Neutrophil (primary cell): Measurements from ENCODE around the gene OXCT2.
A peak's percentile ranks its signal among the peaks of the same experiment; 100 is the strongest.
"Not testable (repeated sequence)": the region's sequence is repeated elsewhere in the genome, so short reads cannot be mapped to it uniquely, and the experiment has no call there.

Source experiments
- H3K27ac ChIP-seq: fragments of 200-600 bp; sonication (generic); 2 replicates; pipeline ENCODE4 v1.5.1; 2016; ENCODE audit warnings: mild to moderate bottlenecking, moderate library complexity
- H3K27me3 ChIP-seq: fragments of 200-600 bp; sonication (generic); 2 replicates; pipeline ENCODE4 v1.6.0; 2016; ENCODE audit warnings: mild to moderate bottlenecking
- H3K36me3 ChIP-seq: fragments of 200-600 bp; sonication (generic); 2 replicates; pipeline ENCODE4 v1.5.1; 2017
- H3K4me1 ChIP-seq, 2 experiments: fragments of 200-600 bp in 1 of 2; sonication (generic) in 1 of 2; 1 replicate in 1 of 2; 2 replicates in 1 of 2; pipeline versions ENCODE4 v1.5.1 to v1.6.1; 2013 to 2016; ENCODE audit warnings: low read depth in 1 of 2, low read length in 1 of 2, mild to moderate bottlenecking in 1 of 2, moderate library complexity in 1 of 2; ENCODE audit not compliant: control insufficient read depth in 1 of 2, insufficient read depth in 1 of 2
- H3K4me3 ChIP-seq, 2 experiments: fragments of 200-600 bp in 1 of 2; sonication (generic) in 1 of 2; 1 replicate in 1 of 2; 2 replicates in 1 of 2; pipeline ENCODE4 v1.5.1; 2013 to 2016; ENCODE audit warnings: low read depth in 1 of 2, low read length in 1 of 2, mild to moderate bottlenecking in 1 of 2, moderate library complexity in 1 of 2
- H3K9me3 ChIP-seq: fragments of 200-600 bp; sonication (generic); 2 replicates; pipeline ENCODE4 v1.5.1; 2016
- TF ChIP-seq, protein P1 (sequence below): fragments of 200-600 bp; sonication (generic); IDR thresholded peaks from 2 replicates; pipeline ENCODE4 v1.5.1; 2016; ENCODE audit warnings: antibody characterized with exemption

OXCT2 gene

DNA sequence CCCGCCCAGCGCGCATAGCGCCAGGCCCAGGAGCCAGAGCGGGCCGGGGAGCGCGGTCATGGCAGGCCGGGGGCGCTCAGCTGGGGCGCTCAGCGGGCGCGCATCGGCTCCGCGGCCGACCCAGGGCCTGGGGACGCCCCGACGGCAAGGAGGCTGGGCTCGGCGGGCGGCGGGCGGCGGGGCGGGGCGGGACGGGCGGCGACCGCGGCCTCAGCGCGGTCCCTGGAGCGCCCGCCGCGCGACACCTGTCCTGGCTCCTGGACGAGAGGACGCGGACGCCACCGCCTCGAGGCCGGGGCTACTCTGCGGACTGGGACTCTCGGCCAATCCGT is 17.2 kb upstream of the OXCT2 start:
- Histone ChIP-seq H3K27me3 (peaks cover 55% of the 10 kb centered on the region), H3K4me3 (peak overlapping the region; percentile 62 to 71), H3K36me3 (no peaks in the 10 kb centered on the region), H3K4me1 (peaks cover 16 to 18% of the 10 kb centered on the region in 2 experiments), H3K27ac (no peak overlapping the region), H3K9me3 (no peaks in the 10 kb centered on the region)
- TF ChIP-seq, protein P1, sequence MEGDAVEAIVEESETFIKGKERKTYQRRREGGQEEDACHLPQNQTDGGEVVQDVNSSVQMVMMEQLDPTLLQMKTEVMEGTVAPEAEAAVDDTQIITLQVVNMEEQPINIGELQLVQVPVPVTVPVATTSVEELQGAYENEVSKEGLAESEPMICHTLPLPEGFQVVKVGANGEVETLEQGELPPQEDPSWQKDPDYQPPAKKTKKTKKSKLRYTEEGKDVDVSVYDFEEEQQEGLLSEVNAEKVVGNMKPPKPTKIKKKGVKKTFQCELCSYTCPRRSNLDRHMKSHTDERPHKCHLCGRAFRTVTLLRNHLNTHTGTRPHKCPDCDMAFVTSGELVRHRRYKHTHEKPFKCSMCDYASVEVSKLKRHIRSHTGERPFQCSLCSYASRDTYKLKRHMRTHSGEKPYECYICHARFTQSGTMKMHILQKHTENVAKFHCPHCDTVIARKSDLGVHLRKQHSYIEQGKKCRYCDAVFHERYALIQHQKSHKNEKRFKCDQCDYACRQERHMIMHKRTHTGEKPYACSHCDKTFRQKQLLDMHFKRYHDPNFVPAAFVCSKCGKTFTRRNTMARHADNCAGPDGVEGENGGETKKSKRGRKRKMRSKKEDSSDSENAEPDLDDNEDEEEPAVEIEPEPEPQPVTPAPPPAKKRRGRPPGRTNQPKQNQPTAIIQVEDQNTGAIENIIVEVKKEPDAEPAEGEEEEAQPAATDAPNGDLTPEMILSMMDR, result no peak

DNA sequence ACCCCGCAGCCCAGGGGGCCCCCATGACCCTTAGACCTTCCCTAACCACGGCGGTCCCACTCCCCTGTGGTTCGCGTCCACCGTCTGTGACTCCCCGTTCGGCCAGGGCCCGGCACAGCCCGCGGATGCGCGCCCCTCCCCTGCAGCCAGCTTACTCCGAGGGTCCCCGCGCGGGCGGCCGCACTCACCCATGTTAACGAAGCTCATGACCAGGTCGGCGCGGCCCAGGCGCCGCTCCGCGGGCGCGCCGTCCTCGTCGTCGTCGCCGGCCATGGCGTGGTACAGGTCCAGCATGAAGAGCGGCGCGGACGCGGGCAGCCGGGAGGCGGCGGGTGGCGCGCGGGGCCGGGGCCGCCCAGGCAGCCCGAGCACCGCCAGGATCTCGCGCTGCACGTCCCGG is 16.8 kb upstream of the OXCT2 start:
- H3K9me3 ChIP-seq, H3K36me3 ChIP-seq, H3K27ac ChIP-seq, H3K4me3 ChIP-seq: not testable (repeated sequence)
- peaks cover 59% of the 10 kb centered on the region for H3K27me3 ChIP-seq
- H3K4me1 ChIP-seq, result peaks cover 13 to 14% of the 10 kb centered on the region in 2 experiments

DNA sequence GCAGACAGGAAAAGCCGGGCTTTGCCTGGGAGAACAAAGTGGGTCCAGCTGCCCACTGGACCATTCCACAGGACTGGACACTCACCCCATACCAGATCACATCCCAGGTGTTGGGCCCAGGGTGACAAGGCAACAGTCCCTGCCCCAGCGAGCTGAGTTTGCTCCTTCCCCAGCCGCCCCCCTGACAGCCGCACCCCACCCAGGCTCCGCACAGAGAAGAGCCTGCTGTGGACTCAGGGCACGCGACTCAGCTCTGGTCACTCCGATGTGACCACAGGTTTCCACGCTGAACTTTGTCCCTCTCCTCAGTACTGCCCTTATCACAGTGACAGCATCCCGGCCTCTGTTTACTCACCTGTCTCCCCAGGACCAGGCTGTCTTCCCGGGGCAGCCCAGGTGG is 16.3 kb upstream of the OXCT2 start:
- Histone ChIP-seq H3K36me3 (no peaks in the 10 kb centered on the region), H3K27ac (no peak overlapping the region), H3K9me3 (no peaks in the 10 kb centered on the region), H3K27me3 (peaks cover 60% of the 10 kb centered on the region), H3K4me1 (peaks cover 8 to 10% of the 10 kb centered on the region in 2 experiments), H3K4me3 (no peak overlapping the region)
- TF ChIP-seq, protein P1, result no peak

DNA sequence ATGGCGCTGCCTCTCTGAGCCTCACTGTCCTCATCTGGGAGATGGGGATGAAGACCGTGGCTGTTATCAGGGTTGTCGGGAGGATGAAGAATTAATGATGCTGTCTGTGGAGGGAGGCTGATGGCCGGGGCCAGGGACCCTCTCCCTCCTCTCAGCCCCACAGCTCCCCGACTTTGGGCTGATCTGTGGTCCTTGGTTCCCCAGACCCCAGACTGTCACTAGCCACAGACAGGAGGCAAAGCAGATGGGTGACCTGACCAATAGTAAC is 15.9 kb upstream of the OXCT2 start:
- not testable (repeated sequence) for H3K9me3 ChIP-seq, H3K36me3 ChIP-seq, H3K4me3 ChIP-seq, H3K27ac ChIP-seq, H3K4me1 ChIP-seq
- H3K27me3 ChIP-seq, result peaks cover 60% of the 10 kb centered on the region

DNA sequence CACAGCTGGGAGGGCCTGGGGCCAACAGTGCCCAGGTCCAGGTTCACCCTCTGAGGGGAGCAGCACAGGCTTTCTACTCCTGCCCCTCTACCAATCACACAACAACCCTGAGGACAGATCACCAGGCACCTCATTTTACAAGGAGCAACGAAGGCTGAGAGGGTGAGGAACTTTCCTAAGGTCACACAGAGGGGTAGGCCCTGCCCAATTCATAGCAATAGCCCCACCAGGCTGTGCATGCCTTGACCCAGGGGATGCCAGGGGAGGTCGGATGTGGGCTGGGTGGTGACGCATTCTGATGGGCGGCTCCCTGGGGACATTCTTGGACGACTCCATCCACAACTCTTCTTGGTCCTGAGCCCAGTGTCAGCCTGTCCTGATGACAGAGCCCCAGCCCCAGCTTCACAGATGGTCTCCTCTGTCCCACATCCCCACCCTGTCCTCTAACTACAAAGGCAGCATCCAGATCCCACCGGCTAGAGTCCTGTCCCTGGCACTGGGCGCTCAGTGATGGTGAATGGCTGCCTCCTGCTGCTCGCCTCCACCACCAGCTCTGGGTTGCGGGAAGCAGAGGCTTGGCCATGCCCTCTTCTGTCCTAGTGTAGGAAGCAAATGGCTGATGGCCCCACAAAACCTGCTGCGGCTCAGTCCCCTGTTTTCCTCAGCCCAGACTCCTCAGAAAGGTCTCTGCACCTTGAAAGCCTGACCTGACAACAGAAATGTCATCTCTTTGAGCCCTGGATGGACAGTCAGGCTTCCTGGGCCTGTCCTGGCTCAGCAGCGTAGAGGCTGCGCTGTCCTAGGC is 15.4 kb upstream of the OXCT2 start:
- H3K4me3 ChIP-seq, H3K4me1 ChIP-seq, H3K9me3 ChIP-seq, H3K27ac ChIP-seq, H3K36me3 ChIP-seq: not testable (repeated sequence)
- H3K27me3 ChIP-seq, result peaks cover 58% of the 10 kb centered on the region

DNA sequence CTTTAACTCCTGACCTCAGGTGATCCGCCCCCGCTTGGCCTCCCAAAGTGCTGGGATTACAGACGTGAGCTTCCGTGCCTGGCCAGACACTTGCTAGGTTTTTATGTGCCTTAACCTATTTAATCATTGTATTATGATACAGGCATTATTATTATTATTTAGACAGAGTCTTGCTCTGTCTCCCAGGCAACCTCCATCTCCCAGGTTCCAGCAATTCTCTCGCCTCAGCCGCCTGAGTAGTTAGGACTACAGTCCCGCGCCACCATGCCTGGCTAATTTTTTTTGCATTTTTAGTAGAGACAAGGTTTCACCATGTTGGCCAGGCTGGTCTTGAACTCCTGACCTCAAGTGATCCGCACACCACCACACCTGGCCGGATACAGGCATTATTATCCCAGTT is 11.5 kb upstream of the OXCT2 start:
- not testable (repeated sequence) for H3K9me3 ChIP-seq, H3K4me3 ChIP-seq, H3K4me1 ChIP-seq, H3K27ac ChIP-seq, H3K36me3 ChIP-seq
- H3K27me3 ChIP-seq, result peaks cover 21% of the 10 kb centered on the region

DNA sequence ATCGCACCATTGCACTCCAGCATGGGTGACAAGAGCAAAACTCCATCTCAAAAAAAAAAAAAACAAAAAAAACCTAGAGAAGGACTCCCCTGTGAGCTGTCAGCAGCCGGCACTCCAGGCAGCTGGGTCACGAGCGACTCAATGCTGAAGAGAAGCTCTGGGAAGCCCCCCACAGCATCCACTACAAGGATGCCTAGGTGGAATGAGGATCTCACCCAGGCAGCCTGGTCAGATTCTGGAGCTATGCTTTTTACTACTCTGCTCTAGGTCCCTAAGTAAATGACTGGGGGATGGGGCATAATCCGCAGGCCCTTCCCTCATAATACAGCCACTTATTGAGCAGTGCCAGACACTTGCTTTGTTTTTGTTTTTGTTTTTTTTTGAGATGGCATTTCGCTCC is 11.0 kb upstream of the OXCT2 start:
- no peaks in the 10 kb centered on the region for H3K4me1 ChIP-seq
- no peaks in the 10 kb centered on the region for H3K36me3 ChIP-seq
- H3K4me3 ChIP-seq, result no peak overlapping the region
- TF ChIP-seq, protein P1, result no peak
- peaks cover 15% of the 10 kb centered on the region for H3K27me3 ChIP-seq
- no peak overlapping the region for H3K27ac ChIP-seq
- no peaks in the 10 kb centered on the region for H3K9me3 ChIP-seq

DNA sequence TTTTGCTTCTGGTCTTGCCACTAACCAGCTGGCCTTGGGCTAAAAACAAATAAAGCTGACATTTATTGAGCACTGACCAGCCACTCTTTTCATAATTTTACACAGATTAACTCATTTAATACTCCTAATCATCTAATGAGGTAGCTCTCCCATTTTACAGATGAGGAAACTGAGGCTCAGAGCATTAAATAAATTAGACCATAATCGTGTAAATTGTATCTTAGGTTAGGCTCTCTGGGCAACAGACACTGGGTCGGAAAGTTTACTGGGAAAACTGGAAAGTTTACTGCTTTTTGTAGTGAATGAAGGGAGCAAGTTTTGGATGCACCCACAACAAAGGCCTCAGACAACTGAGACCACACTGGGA is 10.2 kb upstream of the OXCT2 start:
- Histone ChIP-seq H3K36me3 (no peaks in the 10 kb centered on the region), H3K4me3 (no peak overlapping the region), H3K4me1 (no peaks in the 10 kb centered on the region), H3K27me3 (peaks cover 8% of the 10 kb centered on the region), H3K27ac (no peak overlapping the region), H3K9me3 (no peaks in the 10 kb centered on the region)
- TF ChIP-seq, protein P1, result no peak
